HG03196 (cell line): ENCODE data around the gene IFT122.
A peak's percentile ranks its signal among the peaks of the same experiment; 100 is the strongest.
"Not testable (repeated sequence)": the region's sequence is repeated elsewhere in the genome, so short reads cannot be mapped to it uniquely, and the experiment has no call there.

ENCODE experiments used
- ATAC-seq: cut with Tn5 transposase; IDR thresholded peaks from one replicate; pipeline ENCODE4 v1.9.1; 2021; ENCODE audit not compliant: unreplicated experiment

The IFT122 gene

DNA sequence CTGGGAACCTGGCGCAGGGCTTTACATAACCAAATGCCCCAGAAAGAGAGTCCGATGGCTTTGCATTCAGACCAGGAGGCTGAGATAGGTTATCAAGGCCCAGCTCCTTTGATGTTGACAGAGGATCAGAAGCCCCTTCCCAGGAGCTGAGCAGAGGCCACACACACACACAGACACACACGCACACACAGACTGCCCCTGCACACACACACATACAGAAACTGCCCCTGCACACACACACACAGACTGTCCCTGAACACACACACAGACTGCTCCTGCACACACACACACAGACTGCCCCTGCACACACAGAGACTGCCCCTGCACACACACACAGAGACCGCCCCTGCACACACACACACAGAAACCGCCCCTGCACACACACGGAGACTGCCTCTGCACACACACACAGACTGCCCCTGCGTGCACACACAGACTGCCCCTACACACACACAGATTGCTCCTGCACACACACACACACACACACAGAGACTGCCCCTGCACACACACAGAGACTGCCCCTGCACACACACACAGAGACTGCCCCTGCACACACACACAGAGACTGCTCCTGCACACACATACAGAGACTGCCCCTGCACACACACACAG lies 75.9 kb downstream of the IFT122 start:
- ATAC-seq, result not testable (repeated sequence)

- no peak for ATAC-seq
Measured at GRCh38 chr3:129517516-129517915, 77.5 kb downstream of the IFT122 start.

GRCh38 chr3:129518038-129518561 lies 78.1 kb downstream of the IFT122 start:
- ATAC-seq, result no peak

DNA sequence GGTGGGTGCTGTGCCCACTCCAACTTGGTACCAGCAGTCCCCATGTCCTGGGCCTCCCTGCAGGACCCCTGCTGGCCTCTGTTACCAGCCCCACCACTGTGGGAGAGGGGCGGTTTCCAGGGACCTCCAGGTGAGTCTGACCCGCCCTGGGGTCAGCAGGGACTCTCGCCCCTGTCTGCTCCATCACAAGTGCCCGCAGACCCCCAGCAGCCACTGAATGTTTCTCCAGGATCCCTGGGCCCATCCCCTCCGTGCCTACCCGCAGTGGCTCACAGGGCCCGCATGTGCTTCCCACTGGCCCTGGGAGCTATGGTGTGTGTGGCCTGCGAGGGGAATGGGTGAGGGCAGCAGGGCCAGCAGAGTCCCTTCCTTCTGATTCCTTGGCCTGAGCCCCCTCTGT lies 78.6 kb downstream of the IFT122 start:
- no peak for ATAC-seq

DNA sequence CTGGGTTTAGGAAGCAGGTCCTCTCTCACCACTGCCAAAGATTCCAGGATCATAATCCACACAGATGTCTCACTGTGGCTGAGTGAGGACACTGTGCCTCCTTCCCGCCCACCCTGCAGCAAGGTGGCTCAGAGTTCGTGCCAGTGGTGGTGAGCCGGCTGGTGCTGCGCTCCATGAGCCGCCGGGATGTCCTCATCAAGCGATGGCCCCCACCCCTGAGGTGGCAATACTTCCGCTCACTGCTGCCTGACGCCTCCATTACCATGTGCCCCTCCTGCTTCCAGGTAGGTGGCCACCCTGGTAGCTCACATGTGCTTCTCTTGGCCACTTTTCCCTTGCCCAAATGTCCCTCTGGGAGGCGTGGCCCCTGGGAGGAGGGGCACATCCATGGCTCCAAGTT lies 79.4 kb downstream of the IFT122 start:
- no peak for ATAC-seq

DNA sequence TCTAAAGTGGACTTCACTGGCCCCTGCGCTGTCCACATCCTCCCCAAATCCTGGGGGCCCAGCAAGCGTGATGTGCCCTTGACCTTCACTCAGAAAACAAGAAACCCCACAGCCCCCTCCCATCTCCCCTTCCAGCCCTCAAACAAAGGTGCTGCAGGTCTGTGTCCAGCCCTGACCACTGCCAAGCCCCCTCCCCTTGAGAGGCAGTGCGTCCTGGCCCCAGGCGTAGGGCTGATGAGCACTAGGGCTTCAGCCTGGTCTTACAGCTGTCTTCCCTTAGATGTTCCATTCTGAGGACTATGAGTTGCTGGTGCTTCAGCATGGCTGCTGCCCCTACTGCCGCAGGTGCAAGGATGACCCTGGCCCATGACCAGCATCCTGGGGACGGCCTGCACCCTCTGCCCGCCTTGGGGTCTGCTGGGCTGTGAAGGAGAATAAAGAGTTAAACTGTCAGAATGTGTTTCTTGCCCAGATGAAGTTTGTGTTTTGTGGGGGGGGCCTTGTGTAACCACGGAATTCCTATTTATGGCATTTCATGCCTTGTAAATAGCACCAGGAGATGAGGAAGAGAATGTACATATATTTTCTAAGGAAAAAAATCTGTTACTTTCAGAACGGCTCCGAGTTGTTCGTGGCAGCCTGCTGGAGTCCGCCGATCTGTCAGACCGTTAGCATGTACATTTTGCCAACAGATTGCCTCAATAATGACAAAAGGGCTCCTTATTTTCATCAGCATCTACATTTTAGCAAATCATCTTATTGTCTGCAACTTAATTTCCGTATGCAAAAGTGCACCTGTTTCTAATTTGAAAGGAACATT lies 80.1 kb downstream of the IFT122 start:
- no peak for ATAC-seq

DNA sequence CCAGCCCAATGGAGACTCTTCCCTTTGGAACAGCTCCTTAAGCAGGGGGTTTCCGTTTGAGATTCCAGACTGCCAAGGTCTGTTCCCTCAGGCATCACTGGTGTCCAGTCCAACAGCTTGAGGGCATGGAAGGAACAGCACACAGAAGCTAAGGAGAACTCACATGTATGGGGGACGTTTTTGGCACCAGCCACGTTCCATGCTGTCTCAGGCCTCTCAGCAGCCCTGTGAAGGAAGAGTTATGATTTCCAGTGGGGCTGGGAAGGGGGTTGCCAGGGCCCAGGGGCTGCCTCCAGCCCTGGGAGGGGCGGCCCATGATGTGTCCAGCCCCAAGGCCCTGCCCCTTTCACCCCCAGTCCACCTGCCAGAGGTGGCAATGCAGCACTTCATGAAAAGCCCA lies 80.9 kb downstream of the IFT122 start:
- ATAC-seq, result no peak

DNA sequence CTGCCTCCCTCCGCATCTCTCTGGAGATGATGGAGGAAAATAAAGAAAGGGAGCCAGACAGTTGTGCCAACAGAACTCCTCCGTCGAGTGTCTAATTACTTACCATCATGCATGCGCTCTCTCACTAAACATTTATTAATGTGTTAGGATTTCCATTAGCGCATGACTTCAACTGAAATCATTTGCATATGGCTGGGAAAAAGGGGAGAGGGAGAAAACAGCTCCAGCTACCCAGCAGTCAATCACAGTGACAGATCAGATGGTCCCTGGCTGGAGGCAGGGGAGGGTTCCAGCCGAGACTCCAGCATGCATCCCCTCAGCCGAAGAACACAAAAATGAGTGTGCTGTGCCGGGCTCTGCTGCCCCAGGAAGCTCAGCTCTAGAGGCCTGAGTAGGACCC lies 81.6 kb downstream of the IFT122 start:
- no peak for ATAC-seq

DNA sequence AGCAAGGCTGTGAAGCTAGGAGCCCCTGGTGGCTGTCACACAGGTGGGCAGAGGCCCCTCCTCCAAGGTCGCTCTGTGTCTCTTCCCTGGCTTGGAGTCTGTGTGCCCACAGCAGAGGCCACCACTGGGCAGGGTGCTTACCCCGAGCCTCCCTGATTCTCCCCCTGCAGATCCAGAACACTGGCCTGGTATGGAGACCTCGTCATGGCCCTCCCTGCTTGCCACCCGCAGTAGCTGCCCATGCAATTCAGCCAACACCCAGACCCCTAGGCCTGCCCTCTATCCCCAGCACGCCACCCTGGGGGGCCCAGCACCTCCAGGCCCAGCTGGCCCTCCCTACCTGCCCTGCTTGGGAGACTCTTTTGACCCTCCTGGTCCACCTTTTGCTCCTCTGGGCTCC lies 82.9 kb downstream of the IFT122 start:
- no peak for ATAC-seq

GRCh38 chr3:129524081-129524480 lies 84.1 kb downstream of the IFT122 start:
- no peak for ATAC-seq

DNA sequence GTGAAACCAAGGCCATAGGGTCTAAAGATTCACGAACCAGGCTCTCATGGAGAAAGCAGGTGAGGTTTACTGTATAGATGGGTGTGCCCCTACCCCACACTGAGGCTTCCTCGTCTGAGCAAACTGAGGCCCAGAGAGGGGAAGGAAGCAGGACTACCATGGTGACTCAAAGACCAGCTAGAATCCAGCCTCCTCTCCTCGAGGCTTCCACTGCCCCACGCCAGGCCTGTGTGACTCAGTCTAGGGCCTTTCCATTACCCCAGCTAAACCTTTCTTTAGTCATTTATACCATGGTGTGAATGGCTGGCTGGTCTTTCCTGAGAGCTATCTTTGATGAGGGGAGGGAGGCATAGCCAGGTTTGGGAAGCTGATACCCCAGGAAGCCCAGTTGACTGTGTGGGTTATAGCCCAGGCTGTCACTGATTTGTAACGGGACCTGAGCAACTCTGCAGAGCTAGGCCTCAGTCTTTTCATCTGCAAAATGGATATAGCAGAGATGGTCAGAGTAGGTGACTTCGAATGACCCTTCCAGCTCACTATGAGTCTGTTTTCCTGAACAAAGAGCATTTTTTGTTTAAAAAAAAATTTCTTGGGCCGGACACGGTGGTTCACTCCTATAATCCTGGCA lies 85.4 kb downstream of the IFT122 start:
- ATAC-seq, result no peak

DNA sequence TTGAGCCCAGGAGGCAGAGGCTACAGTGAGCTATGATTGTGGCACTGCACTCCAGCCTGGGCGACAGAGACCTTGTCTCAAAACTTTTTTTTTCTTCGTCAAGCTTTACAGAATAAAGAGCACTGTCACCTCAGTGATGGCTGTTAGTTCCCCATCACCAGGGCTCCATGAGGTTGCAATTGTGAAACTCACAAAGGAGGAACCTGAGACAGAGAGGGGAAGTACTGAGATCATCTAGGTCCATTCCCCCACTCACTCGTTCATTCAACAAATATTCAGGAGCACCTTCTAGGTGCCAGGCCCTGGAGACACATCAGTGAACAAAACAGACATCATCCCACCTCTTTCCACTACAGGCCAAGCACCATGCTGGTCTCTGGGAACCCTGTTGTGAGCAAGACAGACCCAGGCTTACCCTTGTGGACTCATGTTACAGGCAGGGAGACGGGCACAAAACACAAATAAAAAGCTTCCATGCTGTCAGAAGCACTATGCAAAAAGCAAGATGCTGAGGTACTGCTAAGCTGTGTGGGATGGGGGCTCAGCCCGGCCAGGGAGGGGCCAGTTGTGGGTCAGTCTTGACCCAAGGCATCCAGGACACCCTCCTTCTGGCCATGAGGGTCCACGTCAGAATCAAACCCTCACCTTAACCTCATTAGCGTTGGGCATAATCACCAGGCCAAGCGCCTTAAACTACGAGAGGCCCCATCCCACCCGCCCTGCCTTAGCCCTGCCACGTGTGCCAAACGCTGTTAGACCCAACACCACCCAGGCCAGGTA lies 86.3 kb downstream of the IFT122 start:
- ATAC-seq, result peak; percentile 60

DNA sequence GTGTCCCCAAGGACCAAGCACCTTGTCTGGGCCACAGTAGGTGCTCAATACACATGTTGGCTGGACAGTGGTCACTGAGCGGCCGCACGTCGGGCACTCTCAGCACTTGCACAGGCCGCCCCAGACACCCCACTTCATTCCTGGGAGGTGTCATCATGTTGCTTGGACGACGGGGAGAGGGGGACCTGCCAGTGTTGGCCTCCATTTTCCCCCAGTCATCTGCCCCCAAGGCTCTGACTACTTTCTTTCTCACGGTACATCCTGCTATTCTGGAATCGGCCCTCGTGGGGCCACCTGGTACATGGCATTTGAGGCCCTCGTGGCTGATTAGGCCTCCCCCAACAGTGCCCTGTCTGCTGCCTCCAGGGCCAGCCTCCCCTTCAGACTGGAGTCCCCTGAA lies 87.2 kb downstream of the IFT122 start:
- no peak for ATAC-seq

GRCh38 chr3:129528589-129529100 lies 88.6 kb downstream of the IFT122 start, which contains the start of gene RHO:
TSS of gene RHO (plus strand) at chr3:129528639. CDS start at chr3:129528734, 95 bp downstream.
- ATAC-seq, result no peak

- ATAC-seq, result no peak
Measured at GRCh38 chr3:129529436-129530210, 89.6 kb downstream of the IFT122 start.

- no peak for ATAC-seq
Measured at GRCh38 chr3:129530251-129530791, 90.3 kb downstream of the IFT122 start.

- no peak for ATAC-seq
Measured at GRCh38 chr3:129530821-129531220, 90.8 kb downstream of the IFT122 start.

GRCh38 chr3:129531699-129532098 lies 91.7 kb downstream of the IFT122 start:
- ATAC-seq, result no peak

DNA sequence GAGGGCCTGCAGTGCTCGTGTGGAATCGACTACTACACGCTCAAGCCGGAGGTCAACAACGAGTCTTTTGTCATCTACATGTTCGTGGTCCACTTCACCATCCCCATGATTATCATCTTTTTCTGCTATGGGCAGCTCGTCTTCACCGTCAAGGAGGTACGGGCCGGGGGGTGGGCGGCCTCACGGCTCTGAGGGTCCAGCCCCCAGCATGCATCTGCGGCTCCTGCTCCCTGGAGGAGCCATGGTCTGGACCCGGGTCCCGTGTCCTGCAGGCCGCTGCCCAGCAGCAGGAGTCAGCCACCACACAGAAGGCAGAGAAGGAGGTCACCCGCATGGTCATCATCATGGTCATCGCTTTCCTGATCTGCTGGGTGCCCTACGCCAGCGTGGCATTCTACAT lies 92.2 kb downstream of the IFT122 start:
- ATAC-seq, result no peak

GRCh38 chr3:129533406-129533805 lies 93.4 kb downstream of the IFT122 start:
- ATAC-seq, result no peak
